ENCODE data around the gene SRD5A1. TPM values are rescaled to one million over a fixed set of nuclear protein-coding genes. Genes with fewer than 3 reads are reported as not detected.

The SRD5A1 gene
- total RNA-seq, 1 experiment from 2014 or later, result 22.5 TPM

Other genes with a start within 250 kb of the SRD5A1 start
- 0.24 and 0.49 TPM in 2 replicates for gene UBE2QL1, start 184.6 kb upstream of the SRD5A1 start, total RNA-seq (2014; rRNA removed; shearing (Covaris generic))
- gene NSUN2, start 396 bp upstream of the SRD5A1 start, total RNA-seq (2014; rRNA removed; shearing (Covaris generic)), result 19.3 and 20.6 TPM in 2 replicates
- gene TENT4A, start 80.0 kb downstream of the SRD5A1 start, total RNA-seq (2014; rRNA removed; shearing (Covaris generic)), result 5.5 and 6.0 TPM in 2 replicates